GM18867 (cell line): ENCODE results near the gene GNA12.
"Not testable (repeated sequence)": the region's sequence is repeated elsewhere in the genome, so short reads cannot be mapped to it uniquely, and the experiment has no call there.

ENCODE experiments used
- ATAC-seq: cut with Tn5 transposase; IDR thresholded peaks from one replicate; pipeline ENCODE4 v1.9.1; 2021; ENCODE audit warnings: mild to moderate bottlenecking, moderate library complexity; ENCODE audit not compliant: unreplicated experiment

Gene GNA12

DNA sequence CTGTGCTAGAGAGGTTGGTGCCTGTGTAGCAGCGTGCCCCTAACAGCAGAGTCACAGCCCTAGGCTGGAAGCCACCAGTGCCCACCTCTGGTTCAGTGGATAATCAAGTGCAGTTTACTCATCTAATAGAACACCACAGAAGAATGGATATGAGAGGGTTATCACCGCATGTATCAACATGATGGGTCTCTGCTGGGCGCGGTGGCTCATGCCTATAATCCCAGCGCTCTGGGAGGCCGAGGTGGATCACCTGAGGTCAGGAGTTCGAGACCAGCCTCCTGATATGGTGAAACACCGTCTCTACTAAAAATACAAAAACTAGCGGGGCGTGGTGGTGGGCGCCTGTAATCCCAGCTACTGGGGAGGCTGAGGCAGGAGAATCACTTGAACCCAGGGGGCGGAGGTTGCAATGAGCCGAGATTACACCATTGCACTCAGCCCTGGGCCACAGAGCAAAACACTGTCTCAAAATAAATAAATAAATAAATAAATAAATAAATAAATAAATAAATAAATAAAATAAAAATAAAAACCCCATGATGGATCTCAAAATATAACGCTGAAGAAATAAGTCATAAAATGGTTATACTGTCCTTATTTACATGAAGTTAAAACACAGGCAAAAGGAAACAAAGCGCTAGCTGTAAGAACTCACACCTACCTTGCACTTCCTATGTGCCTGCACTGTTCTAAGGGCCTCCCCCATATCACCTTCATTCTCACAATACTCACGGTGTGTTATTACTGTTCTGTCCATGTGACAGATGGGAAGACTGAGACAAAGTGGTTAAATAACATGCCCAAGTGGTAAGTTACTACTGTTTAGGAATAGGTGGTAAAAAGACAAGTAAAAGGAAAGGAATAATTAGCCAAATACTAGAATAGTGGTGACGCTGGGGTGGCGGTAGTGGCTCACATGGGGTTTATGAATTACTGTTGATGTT is 85.2 kb downstream of the GNA12 start:
- peak; percentile 14 for ATAC-seq

DNA sequence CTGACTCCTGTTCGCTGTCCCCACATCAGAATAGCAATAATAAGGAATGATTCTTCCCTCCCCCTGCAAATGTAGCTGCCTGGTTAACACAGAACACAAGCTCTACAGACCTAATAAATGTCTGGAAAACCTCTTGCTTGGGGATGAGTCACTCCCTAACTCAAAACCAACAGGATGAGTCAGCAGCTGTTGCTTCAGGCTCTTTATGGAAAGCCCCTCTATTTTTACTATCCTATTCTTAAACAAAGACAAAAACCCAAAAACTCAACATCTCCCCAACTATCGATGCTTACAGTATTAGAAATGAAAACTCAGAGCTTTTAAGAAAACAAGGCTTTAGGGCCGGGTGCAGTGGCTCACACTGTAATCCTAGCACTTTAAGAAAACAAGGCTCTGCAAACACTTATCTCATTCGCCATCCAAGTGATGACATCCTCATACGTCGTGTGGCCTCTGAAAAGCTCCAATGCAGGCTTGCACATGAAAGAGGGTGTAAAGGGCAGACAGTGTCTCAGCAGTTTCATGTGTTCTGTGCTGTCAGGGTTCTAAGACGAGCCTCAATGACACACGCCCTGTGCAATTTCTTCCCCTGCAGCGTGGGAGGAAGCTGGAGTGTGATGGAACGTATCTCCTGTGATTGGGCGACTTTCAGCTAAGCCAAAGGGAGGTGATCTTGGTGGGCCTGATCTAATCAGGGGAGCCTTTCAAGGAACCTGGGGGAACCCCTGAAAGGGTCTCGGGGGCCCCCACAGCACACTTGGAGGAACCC is 86.0 kb downstream of the GNA12 start:
- peak; percentile 79 for ATAC-seq

DNA sequence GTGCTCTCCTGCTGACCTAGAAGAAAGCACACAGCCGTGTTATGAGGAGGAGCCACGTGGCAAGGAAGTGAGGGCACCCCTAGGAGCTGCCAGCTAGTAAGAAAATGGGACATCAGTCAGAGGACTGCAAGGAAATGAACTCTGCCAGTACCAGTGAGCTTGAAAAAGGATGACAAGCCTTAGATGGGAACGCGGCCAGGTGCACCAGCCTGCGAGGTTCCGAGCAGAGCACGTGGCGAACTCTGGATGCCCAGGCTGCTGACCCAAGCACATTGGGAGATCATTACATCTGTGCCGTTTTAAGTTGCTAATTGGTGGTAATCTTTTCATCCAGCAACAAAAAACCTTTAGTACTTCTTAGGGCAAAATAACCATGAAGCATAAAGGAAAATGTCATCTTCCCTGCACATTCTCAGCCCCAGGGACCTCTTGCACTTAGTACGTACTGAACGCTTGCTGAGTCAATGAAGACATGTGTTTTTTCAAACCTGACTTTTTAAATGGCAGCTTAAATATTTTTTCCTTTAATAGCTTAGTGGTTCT is 86.7 kb downstream of the GNA12 start:
- no peak for ATAC-seq

DNA sequence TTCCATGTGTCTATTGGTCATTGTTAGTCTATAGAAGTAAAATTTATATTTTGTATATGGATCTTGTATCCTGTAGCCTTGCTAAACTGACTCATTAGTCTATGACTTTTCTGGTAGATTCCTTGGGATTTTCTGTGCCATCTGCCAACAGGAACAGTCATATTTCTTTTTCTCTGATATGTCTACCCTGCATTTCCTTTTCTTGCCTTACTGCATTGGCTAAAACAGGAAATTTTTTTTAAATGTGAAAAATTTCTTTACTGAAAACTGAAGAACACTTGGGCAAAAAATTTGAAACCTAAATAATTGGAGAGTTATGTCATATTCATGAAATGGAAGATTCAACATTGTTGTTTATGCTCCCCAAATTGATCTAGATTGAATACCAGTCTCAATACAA is 88.6 kb downstream of the GNA12 start:
- ATAC-seq: no peak

DNA sequence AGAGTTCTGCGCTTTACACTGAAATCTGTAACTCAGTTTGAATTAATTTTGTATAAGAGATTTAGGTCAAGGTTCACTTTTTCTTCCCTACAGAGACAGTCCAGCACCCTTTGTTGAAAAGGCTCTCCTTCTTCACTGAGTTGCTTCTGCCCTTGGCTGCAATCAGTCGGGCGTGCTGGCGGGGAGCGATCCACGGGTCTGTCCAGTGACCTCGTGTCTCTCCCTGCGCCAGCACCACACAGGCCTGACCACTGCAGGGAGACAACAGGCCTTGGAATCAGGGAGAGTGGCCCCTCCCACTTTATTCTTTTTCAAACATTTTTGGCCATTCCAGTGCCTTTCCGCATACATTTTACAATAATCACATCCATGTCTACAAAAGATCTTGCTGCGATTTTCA is 89.2 kb downstream of the GNA12 start:
- ATAC-seq: no peak

DNA sequence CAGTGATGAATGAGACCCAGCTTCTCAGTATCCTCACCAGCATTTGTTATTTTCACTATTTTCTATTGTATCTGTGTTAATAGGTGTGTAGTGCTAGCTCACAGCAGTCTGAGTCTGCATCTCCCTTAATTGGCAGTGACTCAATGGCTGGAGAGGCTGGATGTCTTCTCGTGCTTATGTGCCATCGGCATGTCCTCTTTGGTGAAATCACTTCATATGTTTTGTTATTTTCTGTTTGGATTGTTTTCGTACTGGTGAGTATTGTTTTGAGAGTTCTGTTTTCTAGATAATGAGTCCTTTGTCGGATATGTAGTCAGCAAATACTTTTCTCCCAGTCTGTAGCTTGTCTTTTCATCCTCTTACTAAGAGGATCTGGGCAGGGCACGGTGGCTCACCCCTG is 90.0 kb downstream of the GNA12 start:
- ATAC-seq: no peak

DNA sequence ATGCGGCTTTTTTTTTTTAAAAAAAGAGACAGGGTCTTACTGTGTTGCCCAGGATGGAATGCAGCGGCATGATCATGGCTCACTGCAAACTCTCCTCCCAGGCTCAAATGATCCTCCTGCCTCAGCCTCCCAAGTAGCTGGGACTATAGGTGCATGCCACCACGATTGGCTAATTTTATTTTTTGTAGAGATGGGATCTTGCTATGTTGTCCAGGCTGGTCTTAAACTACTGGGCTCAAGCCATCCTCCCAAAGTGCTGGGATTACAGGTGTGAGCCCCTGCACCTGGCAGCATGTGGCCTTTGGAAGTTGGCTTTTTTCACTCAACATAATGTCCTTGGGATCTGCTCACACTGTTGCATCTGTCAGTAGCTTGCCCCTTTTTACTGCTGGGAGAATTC is 91.0 kb downstream of the GNA12 start:
- no peak for ATAC-seq

DNA sequence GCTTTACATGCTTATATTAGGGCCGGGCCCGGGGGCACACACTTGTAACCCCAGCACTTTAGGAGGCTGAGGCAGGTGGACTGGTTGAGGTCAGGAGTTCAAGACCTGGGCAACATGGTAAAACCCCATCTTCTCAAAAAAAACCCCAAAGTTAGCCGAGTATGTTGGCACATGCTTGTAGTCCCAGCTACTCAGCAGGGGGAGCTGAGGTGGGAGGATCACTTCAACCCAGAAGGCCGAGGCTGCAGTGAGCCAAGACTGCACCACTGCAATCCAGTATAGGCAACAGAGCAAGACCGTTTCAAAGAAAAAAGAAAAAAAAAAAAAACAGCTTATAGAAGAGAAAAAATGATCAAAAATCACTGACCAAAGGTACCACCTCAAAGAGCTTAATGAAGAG is 93.0 kb downstream of the GNA12 start:
- no peak for ATAC-seq

DNA sequence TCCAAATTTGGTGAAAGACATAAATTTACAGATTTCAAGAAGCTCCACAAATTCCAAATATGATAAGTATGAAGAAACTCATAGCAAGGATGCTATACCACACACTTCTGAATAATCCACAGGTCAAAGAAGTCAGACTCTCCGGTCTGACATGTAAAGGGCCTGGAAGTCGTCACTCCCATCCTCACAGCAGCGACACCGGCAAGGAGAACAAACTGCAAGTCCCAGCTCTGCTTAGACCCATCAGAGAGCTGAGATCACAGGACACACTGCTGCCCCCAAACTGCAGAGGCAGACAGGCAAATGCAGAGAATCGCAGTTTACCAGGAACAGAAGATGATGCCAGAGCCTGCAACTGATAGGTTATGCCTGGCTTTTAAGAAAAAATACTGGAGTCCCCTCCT is 94.1 kb downstream of the GNA12 start:
- no peak for ATAC-seq

DNA sequence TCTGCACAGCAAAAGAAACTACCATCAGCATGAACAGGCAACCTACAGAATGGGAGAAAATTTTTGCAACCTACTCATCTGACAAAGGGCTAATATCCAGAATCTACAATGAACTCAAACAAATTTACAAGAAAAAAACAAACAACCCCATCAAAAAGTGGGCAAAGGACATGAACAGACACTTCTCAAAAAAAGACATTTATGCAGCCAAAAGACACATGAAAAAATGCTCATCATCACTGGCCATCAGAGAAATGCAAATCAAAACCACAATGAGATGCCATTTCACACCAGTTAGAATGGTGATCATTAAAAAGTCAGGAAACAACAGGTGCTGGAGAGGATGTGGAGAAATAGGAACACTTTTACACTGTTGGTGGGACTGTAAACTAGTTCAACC is 95.4 kb downstream of the GNA12 start:
- ATAC-seq: not testable (repeated sequence)

DNA sequence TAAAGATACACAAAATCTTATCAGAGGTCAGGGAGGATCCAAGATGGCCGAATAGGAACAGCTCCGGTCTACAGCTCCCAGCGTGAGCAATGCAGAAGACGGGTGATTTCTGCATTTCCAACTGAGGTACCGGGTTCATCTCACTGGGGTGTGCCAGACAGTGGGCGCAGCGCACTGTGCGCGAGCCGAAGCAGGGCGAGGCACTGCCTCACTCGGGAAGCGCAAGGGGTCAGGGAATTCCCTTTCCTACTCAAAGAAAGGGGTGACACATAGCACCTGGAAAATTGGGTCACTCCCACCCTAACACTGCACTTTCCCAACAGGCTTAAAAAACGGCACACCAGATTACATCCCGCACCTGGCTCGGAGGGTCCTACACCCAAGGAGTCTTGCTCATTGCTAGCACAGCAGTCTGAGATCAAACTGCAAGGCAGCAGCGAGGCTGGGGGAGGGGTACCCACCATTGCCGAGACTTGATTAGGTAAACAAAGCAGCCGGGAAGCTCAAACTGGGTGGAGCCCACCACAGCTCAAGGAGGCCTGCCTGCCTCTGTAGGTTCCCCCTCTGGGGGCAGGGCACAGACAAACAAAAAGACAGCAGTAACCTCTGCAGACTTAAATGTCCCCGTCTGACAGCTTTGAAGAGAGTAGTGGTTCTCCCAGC is 100.5 kb downstream of the GNA12 start:
- ATAC-seq: not testable (repeated sequence)

DNA sequence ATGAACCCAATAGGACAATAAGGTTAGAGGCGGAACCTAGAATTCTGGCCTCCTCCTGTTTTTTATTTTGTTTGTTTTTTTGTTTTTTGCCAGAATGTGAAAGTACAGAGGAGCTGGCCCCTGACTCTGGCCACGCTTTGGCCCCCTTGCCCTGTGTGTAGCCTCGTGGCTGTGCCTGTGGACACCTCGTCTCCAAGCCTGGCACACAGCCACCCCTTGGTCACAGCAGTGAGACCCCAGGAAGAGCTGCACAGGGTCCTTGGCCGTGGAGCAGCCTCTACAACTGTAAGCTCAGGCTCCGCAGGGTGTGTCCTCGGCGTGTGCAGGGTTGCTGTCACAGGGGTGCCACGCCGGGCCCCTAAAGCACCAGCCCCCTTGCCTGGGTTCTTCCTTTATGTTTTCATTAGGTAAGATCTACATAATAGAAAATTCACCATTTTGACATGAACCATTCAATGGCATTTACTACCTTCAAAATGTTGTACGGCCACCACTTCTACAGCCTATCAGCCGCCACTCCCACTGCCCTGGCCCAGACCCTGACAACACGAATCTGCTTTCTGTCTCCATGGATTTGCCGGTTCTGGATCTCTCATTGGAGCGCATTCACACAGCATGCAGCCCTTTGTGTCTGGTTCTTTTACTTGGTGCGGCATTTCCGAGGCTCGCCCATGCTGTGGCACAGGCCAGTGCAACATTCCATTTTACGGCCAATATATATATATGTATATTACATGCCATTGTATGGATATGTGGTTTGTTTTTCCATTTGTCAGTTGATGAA is 105.2 kb downstream of the GNA12 start:
- ATAC-seq: no peak

DNA sequence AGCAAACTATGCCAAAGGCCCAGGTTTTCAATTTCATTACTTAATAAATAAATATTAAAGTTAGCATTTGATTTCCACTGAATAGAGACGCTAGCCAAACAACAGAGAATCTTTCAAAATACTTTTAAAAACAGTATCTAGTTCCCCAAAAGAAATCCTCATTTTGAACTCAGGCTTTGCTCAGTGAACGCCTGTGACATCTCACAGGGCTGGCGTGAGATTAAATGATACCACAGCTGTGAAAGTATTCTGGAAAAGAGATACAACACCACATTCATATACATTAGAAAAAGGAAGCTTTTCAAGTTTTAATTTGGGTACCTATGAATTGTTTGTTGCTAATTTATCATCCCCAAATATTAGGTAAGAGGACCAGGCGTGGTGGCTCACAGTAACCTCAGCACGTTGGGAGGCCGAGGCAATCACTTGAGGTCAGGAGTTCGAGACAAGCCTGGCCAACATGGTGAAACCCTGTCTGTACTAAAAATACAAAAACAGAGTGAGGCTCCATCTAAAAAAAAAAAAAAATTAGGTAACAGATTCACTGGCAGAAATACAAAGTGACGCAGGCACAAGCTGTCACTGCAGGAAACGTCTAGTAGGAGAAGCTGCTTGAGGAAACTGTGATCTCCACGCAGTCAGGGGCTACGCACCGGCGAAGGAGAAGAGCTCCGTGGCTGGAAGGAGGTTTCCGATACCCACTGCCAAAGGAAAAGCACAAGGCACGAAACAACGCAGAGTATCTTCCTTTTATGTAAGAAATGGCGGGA is 106.2 kb downstream of the GNA12 start:
- no peak for ATAC-seq

DNA sequence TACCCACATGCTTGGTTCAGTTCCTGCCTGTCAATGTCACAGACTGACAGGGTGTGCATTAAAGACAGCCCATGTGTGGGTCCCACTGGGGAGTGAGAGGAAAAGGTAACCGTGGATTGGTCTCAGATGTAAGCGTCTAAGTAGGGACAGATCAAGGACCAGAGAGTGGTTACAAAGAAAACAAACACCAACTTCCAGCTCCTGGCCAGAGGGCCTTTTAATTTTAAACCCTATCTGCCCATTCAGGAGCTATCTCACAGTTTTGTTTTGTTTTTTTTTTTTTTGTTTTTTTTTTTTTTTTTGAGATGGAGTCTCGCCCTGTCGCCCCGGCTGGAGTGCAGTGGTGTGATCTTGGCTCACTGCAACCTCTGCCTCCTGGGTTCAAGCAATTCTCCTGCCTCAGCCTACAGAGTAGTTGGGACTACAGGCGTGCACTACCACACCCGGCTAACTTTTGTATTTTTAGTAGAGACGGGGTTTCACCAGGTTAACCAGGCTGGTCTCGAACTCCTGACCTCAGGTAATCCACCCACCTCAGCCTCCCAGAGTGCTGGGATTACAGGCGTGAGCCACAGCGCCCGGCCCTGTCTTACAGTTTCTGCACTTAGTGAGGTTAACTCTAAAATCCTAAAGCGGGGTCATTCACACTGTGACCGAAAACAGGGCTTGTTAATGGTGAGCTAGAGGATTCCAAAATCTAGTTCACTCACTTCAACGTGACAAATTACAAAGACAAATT is 106.9 kb downstream of the GNA12 start:
- not testable (repeated sequence) for ATAC-seq

DNA sequence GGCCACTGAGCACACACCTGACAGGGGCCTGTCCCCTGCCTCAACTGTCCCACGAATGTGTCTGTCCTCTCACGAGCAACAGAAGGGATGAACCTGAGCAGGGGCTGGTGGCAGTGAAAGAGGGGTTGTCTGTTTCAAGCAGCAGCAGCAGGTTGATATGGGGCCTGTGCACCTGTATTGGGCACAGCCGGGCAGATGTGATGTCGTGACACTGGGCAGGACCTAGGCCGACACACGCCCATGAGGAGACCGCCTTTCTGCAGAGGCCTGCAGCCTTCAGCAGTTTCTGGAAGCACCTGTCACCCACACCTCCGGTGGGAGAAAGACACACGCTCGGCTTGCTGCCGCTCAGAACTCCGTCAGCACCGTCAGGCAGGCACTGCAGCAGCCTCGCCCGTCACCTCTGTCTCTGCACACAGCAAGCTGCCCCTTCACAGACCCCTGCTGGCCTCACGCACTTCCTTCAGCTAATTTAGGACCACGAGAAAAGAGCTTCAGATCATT is 107.6 kb downstream of the GNA12 start:
- no peak for ATAC-seq

DNA sequence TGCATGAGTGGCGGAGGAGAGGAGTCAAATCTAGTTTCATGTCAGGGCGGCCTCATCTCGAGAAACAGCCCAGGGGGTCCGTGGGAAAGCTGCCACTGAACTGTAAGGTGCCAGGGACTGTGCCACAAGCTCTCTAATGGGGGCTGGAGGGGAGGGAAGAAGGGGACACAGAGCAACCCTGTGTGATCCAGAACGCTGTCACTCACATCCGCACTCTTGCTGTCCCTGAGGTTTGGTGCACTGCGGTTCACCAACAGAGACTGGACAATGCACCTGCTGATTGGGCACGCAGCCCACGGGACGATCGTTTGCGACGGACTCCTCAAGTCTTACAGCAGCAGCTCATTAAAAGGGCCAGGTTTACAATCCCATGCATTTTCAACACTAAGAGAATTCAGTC is 108.4 kb downstream of the GNA12 start:
- no peak for ATAC-seq

DNA sequence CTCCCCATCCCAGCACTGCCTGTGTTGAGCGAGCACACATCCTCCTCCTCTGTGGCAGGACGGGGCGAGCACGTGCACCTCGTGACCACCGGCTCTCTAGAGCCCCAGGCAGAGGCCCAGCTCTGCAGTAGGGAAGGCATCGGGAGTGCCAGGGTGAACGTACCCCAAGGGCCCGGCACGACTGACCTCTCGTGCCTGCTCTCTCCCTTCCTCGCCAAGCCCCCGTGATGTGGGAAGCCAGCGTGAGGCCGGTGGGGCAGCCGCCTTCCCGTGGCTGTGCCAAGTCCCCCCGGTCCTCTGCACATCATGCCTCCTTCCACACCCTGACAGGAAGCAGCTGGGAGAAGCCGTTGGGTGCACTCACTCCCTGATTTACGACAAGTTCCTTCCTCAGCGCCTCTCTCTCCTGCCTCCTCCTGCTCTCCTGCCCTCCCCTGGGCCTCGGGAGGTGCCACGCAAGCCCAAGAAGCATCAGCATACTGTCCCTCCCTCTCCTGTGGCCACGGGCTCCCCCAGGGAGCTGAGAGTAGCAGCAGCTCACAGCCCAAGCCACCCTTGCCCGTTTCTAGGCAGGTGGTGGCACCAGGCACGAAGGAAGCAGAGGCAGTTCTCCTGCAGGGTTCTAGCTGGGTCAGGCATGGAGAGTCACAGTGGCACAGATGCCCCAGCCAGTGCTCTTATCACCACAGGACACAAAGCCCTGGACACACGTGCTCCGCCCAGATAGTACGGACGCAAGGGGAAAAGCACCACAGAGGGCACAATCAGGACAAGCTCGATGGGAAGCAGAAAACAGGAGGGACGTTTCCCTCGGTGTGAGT is 109.1 kb downstream of the GNA12 start:
- no peak for ATAC-seq

DNA sequence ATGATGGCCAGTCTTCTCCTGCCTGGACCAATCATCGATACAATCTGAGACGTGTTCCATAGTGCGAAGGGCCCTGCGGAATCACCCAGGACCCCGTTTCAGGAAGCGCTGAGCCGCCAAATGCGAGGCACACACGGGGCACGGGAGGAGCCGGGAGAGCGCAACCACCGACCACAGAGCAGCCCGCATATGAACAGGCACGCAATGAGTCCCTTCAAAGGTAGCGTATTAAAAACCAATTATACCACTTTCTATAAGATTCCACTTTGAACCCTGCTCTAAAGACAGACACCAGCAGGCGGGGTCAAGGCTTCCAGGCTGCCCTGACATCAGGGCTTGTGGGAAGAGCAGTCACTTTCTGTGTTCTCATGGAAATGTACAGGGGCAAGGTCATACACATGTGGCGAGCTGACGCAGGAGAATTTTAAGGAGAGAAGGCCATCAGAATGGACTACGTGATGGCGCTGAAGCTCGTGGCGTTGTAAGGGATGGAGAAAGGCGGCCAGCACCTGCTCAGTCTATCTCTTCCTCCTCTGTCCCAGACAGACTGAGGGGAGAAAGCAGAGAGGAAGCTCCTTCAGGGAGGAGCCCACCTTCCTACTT is 109.9 kb downstream of the GNA12 start:
- ATAC-seq: no peak
